NOMO-1 treated with dmso at 0.1 percent for 144 hours (cell line): ENCODE data around the gene CBL.
A peak's percentile ranks its signal among the peaks of the same experiment; 100 is the strongest.

Experiments used
- DNase-seq: peaks from one replicate; lab custom pipeline; 2025; ENCODE audit not compliant: unreplicated experiment; lab: John Stamatoyannopoulos, UW

The CBL gene

GRCh38 chr11:119343726-119344125, 137.6 kb downstream of the CBL start:
- no peak for DNase-seq

GRCh38 chr11:119344291-119345010, 138.3 kb downstream of the CBL start:
- DNase-seq: no peak

- no peak for DNase-seq
Observed at GRCh38 chr11:119345685-119346084, 139.5 kb downstream of the CBL start.

- no peak for DNase-seq
Observed at GRCh38 chr11:119346605-119347004, 140.5 kb downstream of the CBL start, which contains the start of gene MFRP. TSS of gene MFRP (minus strand) at chr11:119346705. CDS start at chr11:119346513, 192 bp downstream.

- no peak for DNase-seq
Observed at GRCh38 chr11:119347242-119347641, 141.1 kb downstream of the CBL start.

- no peak for DNase-seq
Observed at GRCh38 chr11:119347940-119348605, 141.9 kb downstream of the CBL start.

- no peak for DNase-seq
Observed at GRCh38 chr11:119350302-119350701, 144.2 kb downstream of the CBL start.

GRCh38 chr11:119351232-119351631, 145.1 kb downstream of the CBL start:
- no peak for DNase-seq

GRCh38 chr11:119352857-119353260, 146.7 kb downstream of the CBL start:
- DNase-seq: no peak

GRCh38 chr11:119355091-119355843, 149.1 kb downstream of the CBL start:
- DNase-seq: no peak

GRCh38 chr11:119356349-119357031, 150.4 kb downstream of the CBL start:
- peak; percentile 24 for DNase-seq

GRCh38 chr11:119357074-119357473, 150.9 kb downstream of the CBL start:
- no peak for DNase-seq
